MM.1S (cell line): ENCODE results near the gene SMOC1.

Source experiments
- DNase-seq: peaks from one replicate; pipeline ENCODE4 v3.0.0-alpha.2; 2015
- H2AFZ ChIP-seq: fragments of 300-600 bp; sonication (generic); 2 replicates; pipeline ENCODE4 v1.6.0; 2016; ENCODE audit warnings: antibody characterized with exemption, low read length
- H3F3A ChIP-seq: fragments of 300-600 bp; sonication (generic); 2 replicates; pipeline ENCODE4 v1.6.1; 2016; ENCODE audit warnings: mild to moderate bottlenecking, antibody characterized with exemption, low read length, moderate library complexity, mixed read lengths; ENCODE audit not compliant: insufficient read depth
- H3K27ac ChIP-seq: fragments of 300-600 bp; sonication (generic); 2 replicates; pipeline ENCODE4 v1.5.1; 2016; ENCODE audit warnings: mild to moderate bottlenecking, low read length
- H3K27me3 ChIP-seq: fragments of 300-600 bp; sonication (generic); replicated peaks from 2 replicates; pipeline ENCODE4 v1.6.0; 2016; ENCODE audit warnings: low read length; ENCODE audit not compliant: insufficient read depth
- H3K36me3 ChIP-seq: fragments of 300-600 bp; sonication (generic); replicated peaks from 2 replicates; pipeline ENCODE4 v1.6.1; 2016; ENCODE audit warnings: mild to moderate bottlenecking, low read length, mixed read lengths; ENCODE audit not compliant: insufficient read depth
- H3K4me1 ChIP-seq: fragments of 300-600 bp; sonication (generic); 2 replicates; pipeline ENCODE4 v1.6.1; 2016; ENCODE audit warnings: low read length, mixed read lengths
- H3K4me2 ChIP-seq: fragments of 300-600 bp; sonication (generic); 2 replicates; pipeline ENCODE4 v1.6.0; 2016; ENCODE audit warnings: low read depth, low read length
- H3K4me3 ChIP-seq: fragments of 300-600 bp; sonication (generic); 2 replicates; pipeline ENCODE4 v1.5.1; 2016; ENCODE audit warnings: low read length, mixed read lengths
- H3K79me2 ChIP-seq: fragments of 300-600 bp; sonication (generic); 2 replicates; pipeline ENCODE4 v1.6.1; 2016; ENCODE audit warnings: mixed run types, low read length, mixed read lengths
- H3K9ac ChIP-seq: fragments of 300-600 bp; sonication (generic); 2 replicates; pipeline ENCODE4 v1.6.1; 2016; ENCODE audit warnings: low read length, mixed read lengths
- H3K9me2 ChIP-seq: fragments of 300-600 bp; sonication (generic); replicated peaks from 2 replicates; pipeline ENCODE4 v1.6.1; 2016; ENCODE audit warnings: mild to moderate bottlenecking, low read length, mixed read lengths; ENCODE audit not compliant: insufficient read depth
- H3K9me3 ChIP-seq: fragments of 300-600 bp; sonication (generic); replicated peaks from 2 replicates; pipeline ENCODE4 v1.6.1; 2016; ENCODE audit warnings: mild to moderate bottlenecking, low read length, mixed read lengths; ENCODE audit not compliant: insufficient read depth
- H4K20me1 ChIP-seq: fragments of 300-600 bp; sonication (generic); 2 replicates; pipeline ENCODE4 v1.6.1; 2016; ENCODE audit warnings: mild to moderate bottlenecking, low read length, moderate library complexity, mixed read lengths; ENCODE audit not compliant: insufficient read depth
- CTCF ChIP-seq: fragments of 300-600 bp; sonication (generic); IDR thresholded peaks from 2 replicates; pipeline ENCODE4 v1.5.1; 2016; ENCODE audit warnings: antibody characterized with exemption, low read length, mixed read lengths
- EZH2 ChIP-seq: fragments of 300-600 bp; sonication (generic); optimal IDR thresholded peaks from 2 replicates; pipeline ENCODE3; 2017; ENCODE audit warnings: low read depth, mild to moderate bottlenecking, antibody characterized with exemption, low read length, mixed read lengths
- EZH2phosphoT487 ChIP-seq: fragments of 300-600 bp; sonication (generic); IDR thresholded peaks from 2 replicates; pipeline ENCODE4 v1.6.1; 2018; ENCODE audit warnings: antibody characterized with exemption, low read length

The SMOC1 gene

GRCh38 chr14:69972755-69973154 lies 93.5 kb downstream of the SMOC1 start:
- Histone ChIP-seq H3K27ac (no peak overlapping the region), H4K20me1 (no peaks in the 10 kb centered on the region), H3K36me3 (no peaks in the 10 kb centered on the region), H3F3A (no peaks in the 10 kb centered on the region), H3K9me2 (no peaks in the 10 kb centered on the region), H3K4me2 (no peak overlapping the region), H3K4me3 (no peak overlapping the region), H3K79me2 (no peaks in the 10 kb centered on the region), H3K27me3 (no peaks in the 10 kb centered on the region), H3K4me1 (no peaks in the 10 kb centered on the region), H3K9me3 (no peaks in the 10 kb centered on the region), H3K9ac (no peak overlapping the region), H2AFZ (no peak overlapping the region)
- no peak for DNase-seq
- no peak for TF ChIP-seq CTCF
- no peak for TF ChIP-seq EZH2
- TF ChIP-seq EZH2phosphoT487, result no peak

GRCh38 chr14:69973846-69974245 lies 94.6 kb downstream of the SMOC1 start:
- DNase-seq, result no peak
- H3F3A ChIP-seq, result no peaks in the 10 kb centered on the region
- no peak overlapping the region for H2AFZ ChIP-seq
- no peaks in the 10 kb centered on the region for H3K9me3 ChIP-seq
- H3K36me3 ChIP-seq, result no peaks in the 10 kb centered on the region
- H3K27ac ChIP-seq, result no peak overlapping the region
- no peak overlapping the region for H3K9ac ChIP-seq
- H4K20me1 ChIP-seq, result no peaks in the 10 kb centered on the region
- no peaks in the 10 kb centered on the region for H3K27me3 ChIP-seq
- no peak overlapping the region for H3K4me2 ChIP-seq
- H3K79me2 ChIP-seq, result no peaks in the 10 kb centered on the region
- no peaks in the 10 kb centered on the region for H3K9me2 ChIP-seq
- no peaks in the 10 kb centered on the region for H3K4me1 ChIP-seq
- H3K4me3 ChIP-seq, result no peak overlapping the region
- TF ChIP-seq EZH2, result no peak
- no peak for TF ChIP-seq EZH2phosphoT487
- no peak for TF ChIP-seq CTCF

GRCh38 chr14:69979882-69980281 lies 100.7 kb downstream of the SMOC1 start:
- Histone ChIP-seq H3K27me3 (no peaks in the 10 kb centered on the region), H3K79me2 (no peaks in the 10 kb centered on the region)
- TF ChIP-seq EZH2 (no peak), CTCF (no peak), EZH2phosphoT487 (no peak)

More at GRCh38 chr14:69979882-69980281, 100.7 kb downstream of the SMOC1 start:
- no peak overlapping the region for H3K4me3 ChIP-seq
- H4K20me1 ChIP-seq, result no peaks in the 10 kb centered on the region
- H3K4me2 ChIP-seq, result no peak overlapping the region
- no peaks in the 10 kb centered on the region for H3K4me1 ChIP-seq
- no peak overlapping the region for H3K27ac ChIP-seq
- H3K9me3 ChIP-seq, result no peaks in the 10 kb centered on the region
- no peaks in the 10 kb centered on the region for H3K9me2 ChIP-seq
- no peaks in the 10 kb centered on the region for H3K36me3 ChIP-seq
- H2AFZ ChIP-seq, result no peak overlapping the region
- no peak for DNase-seq
- H3K9ac ChIP-seq, result no peak overlapping the region
- H3F3A ChIP-seq, result no peaks in the 10 kb centered on the region
